Hepatocyte (in vitro differentiated cells): Measurements from ENCODE around the gene NPW.

Source experiments
- CTCF ChIP-seq: fragments of 200-600 bp; sonication (generic); IDR thresholded peaks from 2 replicates; pipeline ENCODE4 v1.5.1; 2016; ENCODE audit warnings: antibody characterized with exemption, mild to moderate bottlenecking; ENCODE audit not compliant: poor library complexity
- EZH2 ChIP-seq: fragments of 200-600 bp; sonication (generic); IDR thresholded peaks from 2 replicates; pipeline ENCODE4 v1.6.1; 2016; ENCODE audit warnings: antibody characterized with exemption, mild to moderate bottlenecking, borderline replicate concordance
- EZH2phosphoT487 ChIP-seq: fragments of 200-600 bp; sonication (generic); IDR thresholded peaks from one replicate; pipeline ENCODE4 v1.6.1; 2018; ENCODE audit warnings: antibody characterized with exemption, mild to moderate bottlenecking, low read depth, moderate library complexity; ENCODE audit not compliant: unreplicated experiment, severe bottlenecking

- TF ChIP-seq EZH2 (no peak), CTCF (no peak), EZH2phosphoT487 (no peak)
Observed at GRCh38 chr16:2008009-2008526, 11.5 kb upstream of the NPW start.
